ENCODE data around the gene ZC3H13. TPM values are rescaled to one million over a fixed set of nuclear protein-coding genes. Genes with fewer than 3 reads are reported as not detected.
A peak's percentile ranks its signal among the peaks of the same experiment; 100 is the strongest.

The ZC3H13 gene
- total and polyA plus RNA-seq, 2 donors: 19.8 to 20.1 TPM

DNA sequence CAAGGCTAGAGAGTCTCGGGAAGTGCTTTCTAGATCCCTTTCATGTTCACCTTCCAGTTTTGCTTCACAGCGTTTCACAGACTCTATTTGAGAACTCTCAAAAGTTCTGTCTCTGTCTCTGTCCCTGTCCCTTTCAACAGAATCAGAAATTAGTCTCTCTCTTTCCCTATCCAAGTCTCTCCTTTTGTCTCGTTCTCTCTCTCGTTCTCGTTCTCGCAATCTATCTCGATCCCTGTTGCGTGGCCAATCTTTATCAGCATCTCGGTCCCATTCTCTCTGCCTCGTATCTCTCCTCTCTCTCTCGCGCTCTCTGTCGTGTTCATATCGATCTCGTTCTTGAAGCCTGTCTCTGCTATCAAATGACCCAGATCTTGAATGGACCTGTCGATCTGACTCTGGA lies 85.0 kb downstream of the ZC3H13 start:
- H3K4me1 ChIP-seq (ENCODE audit: control insufficient read depth in 2 of 2, insufficient read depth in 2 of 2, low read length in 2 of 2): no peaks in the 10 kb centered on the region
- peaks cover 19 to 68% of the 10 kb centered on the region in 2 donors for H3K36me3 ChIP-seq (ENCODE audit: control insufficient read depth in 2 of 2, insufficient read depth in 2 of 2, low read length in 1 of 2)
- no peaks in the 10 kb centered on the region for H3K9me3 ChIP-seq (ENCODE audit: control insufficient read depth in 2 of 2, insufficient read depth in 1 of 2, low read length in 1 of 2)
- no peaks in the 10 kb centered on the region for H3K27me3 ChIP-seq (ENCODE audit: control insufficient read depth in 2 of 2, insufficient read depth in 1 of 2, low read length in 1 of 2)
- no peak overlapping the region for H3K4me3 ChIP-seq (ENCODE audit: low read length in 2 of 2)
- H3K27ac ChIP-seq (ENCODE audit: low read depth in 1 of 2, low read length in 1 of 2): no peak overlapping the region
- WGBS: 97% methylated on average over 16 of the region's 16 CpGs
- DNase-seq (ENCODE audit: low read depth in 6 of 9, low spot score in 9 of 9): no peak

DNA sequence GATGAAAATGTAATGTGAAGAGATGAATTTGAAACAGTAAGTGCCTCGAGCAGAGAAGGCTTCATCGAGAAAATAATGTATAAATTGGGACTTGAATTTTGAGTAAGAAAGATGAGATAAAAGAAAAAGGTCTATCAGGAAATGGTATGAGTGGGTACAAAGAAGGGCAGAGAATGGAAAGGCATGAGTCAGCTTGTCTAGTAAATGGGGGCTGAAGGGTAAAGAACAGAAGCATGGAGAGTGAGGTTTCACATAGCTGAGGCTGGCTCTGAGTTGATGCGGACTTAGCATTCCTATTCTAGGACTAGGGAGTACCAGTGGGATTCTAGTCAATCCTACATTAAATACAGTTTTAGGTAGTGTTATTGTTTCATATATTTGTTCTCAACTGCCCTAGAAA lies 85.8 kb downstream of the ZC3H13 start:
- WGBS: 96% methylated on average over 3 of the region's 3 CpGs
- Histone ChIP-seq H3K27me3 (ENCODE audit: control insufficient read depth in 2 of 2, insufficient read depth in 1 of 2, low read length in 1 of 2) (no peaks in the 10 kb centered on the region), H3K4me3 (ENCODE audit: low read length in 2 of 2) (no peak overlapping the region), H3K9me3 (ENCODE audit: control insufficient read depth in 2 of 2, insufficient read depth in 1 of 2, low read length in 1 of 2) (no peaks in the 10 kb centered on the region), H3K27ac (ENCODE audit: low read depth in 1 of 2, low read length in 1 of 2) (no peak overlapping the region), H3K4me1 (ENCODE audit: control insufficient read depth in 2 of 2, insufficient read depth in 2 of 2, low read length in 2 of 2) (no peaks in the 10 kb centered on the region), H3K36me3 (ENCODE audit: control insufficient read depth in 2 of 2, insufficient read depth in 2 of 2, low read length in 1 of 2) (peaks cover 18 to 63% of the 10 kb centered on the region in 2 donors)
- no peak for DNase-seq (ENCODE audit: low read depth in 6 of 9, low spot score in 9 of 9)

DNA sequence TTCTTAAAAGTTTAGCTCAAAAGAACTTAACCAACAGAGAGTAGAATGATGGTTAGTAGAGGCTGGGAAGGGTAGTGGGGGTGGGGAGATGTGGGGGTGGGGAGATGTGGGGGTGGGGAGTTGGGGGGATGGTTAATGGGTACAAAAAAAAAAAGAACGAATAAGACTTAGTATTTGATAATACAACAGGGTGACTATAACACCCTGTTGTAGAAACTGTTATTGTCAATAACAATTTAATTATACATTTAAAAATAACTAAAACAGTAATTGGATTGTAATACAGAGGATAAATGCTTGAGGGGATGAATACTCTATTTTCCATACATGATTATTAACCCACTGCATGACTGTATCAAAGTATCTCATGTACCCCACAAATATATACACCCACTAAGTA lies 91.1 kb downstream of the ZC3H13 start:
- DNase-seq (ENCODE audit: low read depth in 6 of 9, low spot score in 9 of 9): no peak
- H3K27me3 ChIP-seq (ENCODE audit: control insufficient read depth in 2 of 2, insufficient read depth in 1 of 2, low read length in 1 of 2): no peaks in the 10 kb centered on the region
- WGBS: 100% methylated on average over 1 of the region's 1 CpG

DNA sequence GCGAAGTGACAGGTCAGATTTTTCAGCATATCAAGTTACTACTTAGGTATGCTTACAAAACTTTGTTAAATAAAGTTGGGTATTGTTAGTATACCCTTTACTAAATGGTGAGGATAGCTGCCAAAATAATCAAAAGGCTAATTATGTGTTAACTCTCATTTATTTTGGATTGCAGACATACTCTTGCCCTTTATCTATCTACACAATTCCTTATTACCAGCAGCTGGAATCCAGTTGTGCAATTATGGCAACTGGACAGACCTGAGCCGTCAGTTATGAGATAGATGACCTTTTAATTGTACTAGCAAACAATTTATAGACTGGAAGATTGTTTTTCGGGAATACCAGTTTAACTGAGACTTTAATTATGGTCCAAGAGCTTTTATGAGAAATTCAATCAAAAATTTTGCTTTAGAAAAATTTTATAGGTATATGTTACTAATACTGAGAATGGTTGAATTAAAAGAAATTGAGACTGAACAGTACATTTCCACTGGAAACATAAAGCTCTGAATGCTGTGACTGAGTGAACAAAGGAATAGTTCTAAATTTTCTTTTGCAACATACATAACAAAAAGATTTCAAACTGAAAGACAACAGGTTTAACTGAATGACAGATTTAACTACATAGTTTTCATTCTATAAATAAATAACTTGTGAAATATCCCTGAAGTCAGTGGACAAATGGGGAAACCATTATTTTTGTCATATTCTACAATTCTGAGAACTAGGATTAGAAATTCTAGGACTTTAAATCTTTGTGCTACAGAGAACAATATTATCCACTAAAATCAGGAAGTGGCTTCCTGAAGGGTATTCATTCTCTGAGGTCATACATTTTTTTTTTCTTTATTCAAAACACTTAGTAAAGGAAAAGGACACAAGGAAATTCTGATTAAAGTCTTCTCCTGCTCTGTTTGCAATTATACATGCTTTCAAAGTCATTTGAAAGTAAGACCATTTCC lies 97.4 kb downstream of the ZC3H13 start:
- 98% methylated on average over 3 of the region's 3 CpGs for WGBS
- H3K4me1 ChIP-seq (ENCODE audit: control insufficient read depth in 2 of 2, insufficient read depth in 2 of 2, low read length in 2 of 2): no peaks in the 10 kb centered on the region
- no peak overlapping the region for H3K4me3 ChIP-seq (ENCODE audit: low read length in 2 of 2)
- no peak for DNase-seq (ENCODE audit: low read depth in 6 of 9, low spot score in 9 of 9)
- H3K9me3 ChIP-seq (ENCODE audit: control insufficient read depth in 2 of 2, insufficient read depth in 1 of 2, low read length in 1 of 2): no peaks in the 10 kb centered on the region
- H3K27ac ChIP-seq (ENCODE audit: low read depth in 1 of 2, low read length in 1 of 2): no peak overlapping the region
- no peaks in the 10 kb centered on the region for H3K27me3 ChIP-seq (ENCODE audit: control insufficient read depth in 2 of 2, insufficient read depth in 1 of 2, low read length in 1 of 2)
- H3K36me3 ChIP-seq (ENCODE audit: control insufficient read depth in 2 of 2, insufficient read depth in 2 of 2, low read length in 1 of 2): peaks cover 8 to 38% of the 10 kb centered on the region in 2 donors

More for the DNA sequence above, 91.1 kb downstream of the ZC3H13 start:
- Histone ChIP-seq H3K36me3 (ENCODE audit: control insufficient read depth in 2 of 2, insufficient read depth in 2 of 2, low read length in 1 of 2) (peaks cover 7 to 58% of the 10 kb centered on the region in 2 donors), H3K4me3 (ENCODE audit: low read length in 2 of 2) (no peak overlapping the region), H3K27ac (ENCODE audit: low read depth in 1 of 2, low read length in 1 of 2) (no peak overlapping the region), H3K4me1 (ENCODE audit: control insufficient read depth in 2 of 2, insufficient read depth in 2 of 2, low read length in 2 of 2) (no peaks in the 10 kb centered on the region), H3K9me3 (ENCODE audit: control insufficient read depth in 2 of 2, insufficient read depth in 1 of 2, low read length in 1 of 2) (no peaks in the 10 kb centered on the region)

DNA sequence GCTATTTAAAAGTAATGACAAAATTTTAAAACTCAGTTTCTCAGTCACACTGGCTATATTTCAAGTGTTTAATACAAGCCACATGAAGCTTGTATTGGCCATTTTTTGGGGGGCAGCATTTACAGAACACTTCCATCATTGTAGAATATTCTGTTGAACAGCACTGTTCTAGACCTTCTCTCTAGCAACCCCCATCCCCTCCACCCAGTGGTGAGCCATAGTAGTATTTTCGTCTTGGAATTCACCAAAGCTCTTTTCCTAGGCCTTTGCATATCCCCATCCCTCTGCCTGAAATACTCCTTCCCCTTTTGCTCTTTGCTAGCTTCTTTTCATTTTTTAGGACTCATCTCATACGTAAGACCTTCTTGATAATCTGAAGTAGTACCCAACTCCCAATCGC lies 99.5 kb downstream of the ZC3H13 start:
- Histone ChIP-seq H3K4me1 (ENCODE audit: control insufficient read depth in 2 of 2, insufficient read depth in 2 of 2, low read length in 2 of 2) (no peaks in the 10 kb centered on the region), H3K9me3 (ENCODE audit: control insufficient read depth in 2 of 2, insufficient read depth in 1 of 2, low read length in 1 of 2) (no peaks in the 10 kb centered on the region), H3K27me3 (ENCODE audit: control insufficient read depth in 2 of 2, insufficient read depth in 1 of 2, low read length in 1 of 2) (no peaks in the 10 kb centered on the region), H3K27ac (ENCODE audit: low read depth in 1 of 2, low read length in 1 of 2) (no peak overlapping the region), H3K36me3 (ENCODE audit: control insufficient read depth in 2 of 2, insufficient read depth in 2 of 2, low read length in 1 of 2) (peaks cover 5 to 30% of the 10 kb centered on the region in 2 donors), H3K4me3 (ENCODE audit: low read length in 2 of 2) (no peak overlapping the region)
- no peak for DNase-seq (ENCODE audit: low read depth in 6 of 9, low spot score in 9 of 9)
- 99% methylated on average over 3 of the region's 3 CpGs for WGBS

DNA sequence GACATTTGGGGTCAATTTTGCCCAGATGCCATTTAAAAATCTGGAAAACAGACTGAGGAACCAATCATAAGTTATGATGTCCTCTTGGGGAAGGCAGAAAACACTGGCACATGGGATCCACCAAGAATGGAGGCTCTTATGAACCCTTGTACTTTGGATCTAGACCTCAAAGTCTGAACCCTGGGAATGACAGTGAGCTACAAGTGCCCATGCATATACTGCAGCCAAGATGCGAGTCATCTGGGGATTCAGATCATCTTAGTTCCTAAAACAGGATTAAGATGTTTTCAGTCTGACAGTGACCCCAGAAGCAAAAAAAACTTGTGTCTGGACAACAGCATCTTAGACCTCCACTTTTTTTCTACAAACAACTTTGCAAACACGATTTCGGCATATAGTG lies 100.8 kb downstream of the ZC3H13 start:
- no peaks in the 10 kb centered on the region for H3K4me1 ChIP-seq (ENCODE audit: control insufficient read depth in 2 of 2, insufficient read depth in 2 of 2, low read length in 2 of 2)
- H3K9me3 ChIP-seq (ENCODE audit: control insufficient read depth in 2 of 2, insufficient read depth in 1 of 2, low read length in 1 of 2): no peaks in the 10 kb centered on the region
- peaks cover 5 to 18% of the 10 kb centered on the region in 2 donors for H3K36me3 ChIP-seq (ENCODE audit: control insufficient read depth in 2 of 2, insufficient read depth in 2 of 2, low read length in 1 of 2)
- WGBS: 98% methylated on average over 3 of the region's 3 CpGs
- H3K27ac ChIP-seq (ENCODE audit: low read depth in 1 of 2, low read length in 1 of 2): no peak overlapping the region
- H3K27me3 ChIP-seq (ENCODE audit: control insufficient read depth in 2 of 2, insufficient read depth in 1 of 2, low read length in 1 of 2): no peaks in the 10 kb centered on the region
- no peak overlapping the region for H3K4me3 ChIP-seq (ENCODE audit: low read length in 2 of 2)
- DNase-seq (ENCODE audit: low read depth in 6 of 9, low spot score in 9 of 9): no peak

DNA sequence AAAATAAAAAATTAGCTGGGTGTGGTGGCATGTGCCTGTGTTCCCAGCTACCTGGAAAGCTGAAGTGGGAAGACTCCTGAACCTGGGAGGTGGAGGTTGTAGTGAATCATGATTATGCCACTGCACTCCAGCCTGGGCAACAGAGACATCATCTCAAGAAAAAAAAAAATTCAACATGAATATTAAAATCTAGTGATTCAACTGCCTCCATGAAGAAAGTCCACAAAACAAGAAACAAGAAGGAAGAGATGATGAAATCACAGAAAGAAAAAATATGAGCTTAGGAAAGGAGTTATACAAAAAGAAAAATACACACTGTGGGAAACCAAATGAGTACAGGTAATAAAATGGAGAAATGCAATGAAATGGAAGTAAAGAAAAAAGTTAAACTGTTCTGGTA lies 101.4 kb downstream of the ZC3H13 start:
- Histone ChIP-seq H3K9me3 (ENCODE audit: control insufficient read depth in 2 of 2, insufficient read depth in 1 of 2, low read length in 1 of 2) (no peaks in the 10 kb centered on the region), H3K36me3 (ENCODE audit: control insufficient read depth in 2 of 2, insufficient read depth in 2 of 2, low read length in 1 of 2) (peaks cover 5 to 13% of the 10 kb centered on the region in 2 donors), H3K27me3 (ENCODE audit: control insufficient read depth in 2 of 2, insufficient read depth in 1 of 2, low read length in 1 of 2) (no peaks in the 10 kb centered on the region), H3K4me3 (ENCODE audit: low read length in 2 of 2) (no peak overlapping the region), H3K27ac (ENCODE audit: low read depth in 1 of 2, low read length in 1 of 2) (no peak overlapping the region), H3K4me1 (ENCODE audit: control insufficient read depth in 2 of 2, insufficient read depth in 2 of 2, low read length in 2 of 2) (no peaks in the 10 kb centered on the region)
- no peak for DNase-seq (ENCODE audit: low read depth in 6 of 9, low spot score in 9 of 9)

DNA sequence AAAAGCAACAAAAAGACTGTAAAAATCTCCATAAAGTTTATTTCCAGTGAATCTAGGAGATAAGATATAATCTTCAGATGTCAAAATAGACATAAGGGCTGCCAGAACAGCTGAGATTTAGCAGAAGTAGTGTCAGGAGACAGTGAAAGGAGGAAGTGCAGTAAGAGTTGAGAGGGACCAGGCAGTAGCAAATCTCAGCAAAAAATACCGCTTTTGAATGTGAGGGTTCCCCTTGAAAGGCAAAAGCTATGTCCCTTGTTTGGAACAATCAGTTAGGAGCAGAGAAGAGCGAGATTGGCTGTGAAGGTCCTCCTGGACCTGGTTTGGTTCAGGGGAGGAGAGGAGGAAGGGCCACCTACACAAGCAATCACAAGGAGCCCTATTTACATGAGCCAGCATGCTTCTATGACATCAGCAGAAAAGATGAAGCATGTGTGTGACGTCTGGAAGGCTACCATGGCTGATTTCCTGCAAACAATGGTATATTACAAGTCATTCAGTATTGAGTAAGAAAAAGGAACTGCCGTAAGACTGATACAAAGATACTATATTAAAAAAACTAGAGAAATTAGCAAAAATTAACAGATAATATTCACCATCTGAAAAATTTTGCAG lies 102.1 kb downstream of the ZC3H13 start:
- H3K27me3 ChIP-seq (ENCODE audit: control insufficient read depth in 2 of 2, insufficient read depth in 1 of 2, low read length in 1 of 2): no peaks in the 10 kb centered on the region
- no peaks in the 10 kb centered on the region for H3K9me3 ChIP-seq (ENCODE audit: control insufficient read depth in 2 of 2, insufficient read depth in 1 of 2, low read length in 1 of 2)
- no peaks in the 10 kb centered on the region for H3K4me1 ChIP-seq (ENCODE audit: control insufficient read depth in 2 of 2, insufficient read depth in 2 of 2, low read length in 2 of 2)
- 81% methylated on average over 4 of the region's 4 CpGs for WGBS
- H3K27ac ChIP-seq (ENCODE audit: low read depth in 1 of 2, low read length in 1 of 2): peak overlapping the region in 1 of 2 donors; percentile 25
- H3K36me3 ChIP-seq (ENCODE audit: control insufficient read depth in 2 of 2, insufficient read depth in 2 of 2, low read length in 1 of 2): peaks cover 5 to 12% of the 10 kb centered on the region in 2 donors
- no peak for DNase-seq (ENCODE audit: low read depth in 6 of 9, low spot score in 9 of 9)
- H3K4me3 ChIP-seq (ENCODE audit: low read length in 2 of 2): no peak overlapping the region

DNA sequence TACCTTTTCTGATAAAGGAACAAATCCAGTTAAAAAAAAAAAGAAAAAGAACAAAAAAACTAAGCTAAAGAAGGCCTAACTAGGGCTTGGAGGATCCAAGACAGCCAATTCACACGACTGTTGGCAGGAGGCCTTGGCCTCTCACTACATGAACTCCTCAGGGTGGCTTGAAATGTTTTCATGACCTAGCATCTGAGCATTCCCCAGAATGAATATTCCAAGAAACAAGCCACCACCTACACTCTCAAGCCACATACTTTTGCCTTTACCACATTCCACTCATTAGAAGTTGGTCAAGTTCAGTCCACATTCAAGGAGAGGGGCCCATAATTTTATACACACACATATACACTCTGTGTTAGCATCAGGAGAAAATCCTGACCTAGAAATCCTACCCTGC lies 103.4 kb downstream of the ZC3H13 start:
- Histone ChIP-seq H3K4me1 (ENCODE audit: control insufficient read depth in 2 of 2, insufficient read depth in 2 of 2, low read length in 2 of 2) (no peaks in the 10 kb centered on the region), H3K27ac (ENCODE audit: low read depth in 1 of 2, low read length in 1 of 2) (no peak overlapping the region), H3K36me3 (ENCODE audit: control insufficient read depth in 2 of 2, insufficient read depth in 2 of 2, low read length in 1 of 2) (peaks cover 5 to 6% of the 10 kb centered on the region in 2 donors), H3K27me3 (ENCODE audit: control insufficient read depth in 2 of 2, insufficient read depth in 1 of 2, low read length in 1 of 2) (no peaks in the 10 kb centered on the region), H3K9me3 (ENCODE audit: control insufficient read depth in 2 of 2, insufficient read depth in 1 of 2, low read length in 1 of 2) (no peaks in the 10 kb centered on the region), H3K4me3 (ENCODE audit: low read length in 2 of 2) (no peak overlapping the region)
- 96% methylated on average over 1 of the region's 1 CpG for WGBS
- no peak for DNase-seq (ENCODE audit: low read depth in 6 of 9, low spot score in 9 of 9)

All from thymus (tissue), 11 donors.